ENCODE measurements around the gene POU2F1. TPM values are rescaled to one million over a fixed set of nuclear protein-coding genes. Genes with fewer than 3 reads are reported as not detected.
A peak's percentile ranks its signal among the peaks of the same experiment; 100 is the strongest.

The POU2F1 gene
- total and polyA plus RNA-seq, 9 donors: 4.5 to 6.9 (median 5.9) TPM

- H3K36me3 ChIP-seq (ENCODE audit: control insufficient read depth, insufficient read depth, low read length): no peaks in the 10 kb centered on the region
- WGBS (ENCODE audit: insufficient coverage): 67% methylated on average over 1 of the region's 6 CpGs
- no peak overlapping the region for H3K4me3 ChIP-seq (ENCODE audit: low read length)
- H3K27ac ChIP-seq (ENCODE audit: low read length): no peak overlapping the region
- no peak for DNase-seq
- H3K9me3 ChIP-seq (replicated peaks; ENCODE audit: control insufficient read depth, low read depth, low read length): no peaks in the 10 kb centered on the region
- peaks cover 8% of the 10 kb centered on the region for H3K27me3 ChIP-seq (ENCODE audit: control insufficient read depth, insufficient read depth, low read length)
- peaks cover 12% of the 10 kb centered on the region for H3K4me1 ChIP-seq (ENCODE audit: control insufficient read depth, insufficient read depth, low read length)
These were observed 213.6 kb downstream of the POU2F1 start for GRCh38 chr1:167434306-167434705.

GRCh38 chr1:167435484-167435883, 214.8 kb downstream of the POU2F1 start:
- no peaks in the 10 kb centered on the region for H3K36me3 ChIP-seq (ENCODE audit: control insufficient read depth, insufficient read depth, low read length)
- H3K27ac ChIP-seq (ENCODE audit: low read length): no peak overlapping the region
- H3K27me3 ChIP-seq (ENCODE audit: control insufficient read depth, insufficient read depth, low read length): peaks cover 18% of the 10 kb centered on the region
- H3K9me3 ChIP-seq (replicated peaks; ENCODE audit: control insufficient read depth, low read depth, low read length): no peaks in the 10 kb centered on the region
- H3K4me3 ChIP-seq (ENCODE audit: low read length): no peak overlapping the region
- 86% methylated on average over 2 of the region's 4 CpGs for WGBS (ENCODE audit: insufficient coverage)
- DNase-seq: no peak
- peaks cover 15% of the 10 kb centered on the region for H3K4me1 ChIP-seq (ENCODE audit: control insufficient read depth, insufficient read depth, low read length)

- Histone ChIP-seq H3K9me3 (replicated peaks; ENCODE audit: control insufficient read depth, low read depth, low read length) (no peaks in the 10 kb centered on the region), H3K36me3 (ENCODE audit: control insufficient read depth, insufficient read depth, low read length) (no peaks in the 10 kb centered on the region), H3K4me1 (ENCODE audit: control insufficient read depth, insufficient read depth, low read length) (peaks cover 5% of the 10 kb centered on the region), H3K27ac (ENCODE audit: low read length) (no peak overlapping the region), H3K27me3 (ENCODE audit: control insufficient read depth, insufficient read depth, low read length) (peaks cover 20% of the 10 kb centered on the region), H3K4me3 (ENCODE audit: low read length) (no peak overlapping the region)
- WGBS (ENCODE audit: insufficient coverage): 93% methylated on average over 4 of the region's 17 CpGs
- DNase-seq: no peak
These were observed 217.8 kb downstream of the POU2F1 start for GRCh38 chr1:167438171-167439138.

- H3K4me1 ChIP-seq (ENCODE audit: control insufficient read depth, insufficient read depth, low read length): peaks cover 5% of the 10 kb centered on the region
- H3K27ac ChIP-seq (ENCODE audit: low read length): no peak overlapping the region
- peak; percentile 55 for DNase-seq
- peaks cover 20% of the 10 kb centered on the region for H3K27me3 ChIP-seq (ENCODE audit: control insufficient read depth, insufficient read depth, low read length)
- H3K36me3 ChIP-seq (ENCODE audit: control insufficient read depth, insufficient read depth, low read length): no peaks in the 10 kb centered on the region
- WGBS (ENCODE audit: insufficient coverage): 2% methylated on average over 47 of the region's 49 CpGs
- no peaks in the 10 kb centered on the region for H3K9me3 ChIP-seq (replicated peaks; ENCODE audit: control insufficient read depth, low read depth, low read length)
- peak overlapping the region; percentile 27 for H3K4me3 ChIP-seq (ENCODE audit: low read length)
These were observed 218.8 kb downstream of the POU2F1 start for GRCh38 chr1:167439301-167439988.

- Histone ChIP-seq H3K4me1 (ENCODE audit: control insufficient read depth, insufficient read depth, low read length) (peaks cover 5% of the 10 kb centered on the region), H3K9me3 (replicated peaks; ENCODE audit: control insufficient read depth, low read depth, low read length) (no peaks in the 10 kb centered on the region), H3K36me3 (ENCODE audit: control insufficient read depth, insufficient read depth, low read length) (no peaks in the 10 kb centered on the region), H3K27ac (ENCODE audit: low read length) (no peak overlapping the region), H3K27me3 (ENCODE audit: control insufficient read depth, insufficient read depth, low read length) (peaks cover 20% of the 10 kb centered on the region), H3K4me3 (ENCODE audit: low read length) (no peak overlapping the region)
- WGBS (ENCODE audit: insufficient coverage): 90% methylated on average over 4 of the region's 4 CpGs
- no peak for DNase-seq
These were observed 219.7 kb downstream of the POU2F1 start for GRCh38 chr1:167440345-167440744.

- H3K9me3 ChIP-seq (replicated peaks; ENCODE audit: control insufficient read depth, low read depth, low read length): no peaks in the 10 kb centered on the region
- H3K27ac ChIP-seq (ENCODE audit: low read length): no peak overlapping the region
- peaks cover 18% of the 10 kb centered on the region for H3K27me3 ChIP-seq (ENCODE audit: control insufficient read depth, insufficient read depth, low read length)
- H3K4me1 ChIP-seq (ENCODE audit: control insufficient read depth, insufficient read depth, low read length): peaks cover 5% of the 10 kb centered on the region
- no peak for DNase-seq
- H3K4me3 ChIP-seq (ENCODE audit: low read length): no peak overlapping the region
- 86% methylated on average over 4 of the region's 8 CpGs for whole genome bisulfite sequencing (ENCODE audit: insufficient coverage)
- no peaks in the 10 kb centered on the region for H3K36me3 ChIP-seq (ENCODE audit: control insufficient read depth, insufficient read depth, low read length)
These were observed 220.1 kb downstream of the POU2F1 start for GRCh38 chr1:167440776-167441175.

- no peaks in the 10 kb centered on the region for H3K9me3 ChIP-seq (replicated peaks; ENCODE audit: control insufficient read depth, low read depth, low read length)
- peaks cover 5% of the 10 kb centered on the region for H3K4me1 ChIP-seq (ENCODE audit: control insufficient read depth, insufficient read depth, low read length)
- 79% methylated on average over 3 of the region's 3 CpGs for WGBS (ENCODE audit: insufficient coverage)
- no peaks in the 10 kb centered on the region for H3K36me3 ChIP-seq (ENCODE audit: control insufficient read depth, insufficient read depth, low read length)
- H3K27ac ChIP-seq (ENCODE audit: low read length): no peak overlapping the region
- H3K4me3 ChIP-seq (ENCODE audit: low read length): no peak overlapping the region
- H3K27me3 ChIP-seq (ENCODE audit: control insufficient read depth, insufficient read depth, low read length): peaks cover 18% of the 10 kb centered on the region
- DNase-seq: no peak
These were observed 220.5 kb downstream of the POU2F1 start for GRCh38 chr1:167441222-167441621.

GRCh38 chr1:167442142-167442848, 221.6 kb downstream of the POU2F1 start:
- no peaks in the 10 kb centered on the region for H3K9me3 ChIP-seq (replicated peaks; ENCODE audit: control insufficient read depth, low read depth, low read length)
- peak; percentile 79 for DNase-seq
- peaks cover 18% of the 10 kb centered on the region for H3K27me3 ChIP-seq (ENCODE audit: control insufficient read depth, insufficient read depth, low read length)
- no peak overlapping the region for H3K4me3 ChIP-seq (ENCODE audit: low read length)
- H3K4me1 ChIP-seq (ENCODE audit: control insufficient read depth, insufficient read depth, low read length): peaks cover 5% of the 10 kb centered on the region
- H3K27ac ChIP-seq (ENCODE audit: low read length): no peak overlapping the region
- no peaks in the 10 kb centered on the region for H3K36me3 ChIP-seq (ENCODE audit: control insufficient read depth, insufficient read depth, low read length)
- WGBS (ENCODE audit: insufficient coverage): 58% methylated on average over 10 of the region's 12 CpGs

GRCh38 chr1:167442854-167443565, 222.3 kb downstream of the POU2F1 start:
- DNase-seq: no peak
- 90% methylated on average over 5 of the region's 9 CpGs for WGBS (ENCODE audit: insufficient coverage)
- Histone ChIP-seq H3K4me3 (ENCODE audit: low read length) (no peak overlapping the region), H3K36me3 (ENCODE audit: control insufficient read depth, insufficient read depth, low read length) (no peaks in the 10 kb centered on the region), H3K4me1 (ENCODE audit: control insufficient read depth, insufficient read depth, low read length) (peaks cover 5% of the 10 kb centered on the region), H3K27me3 (ENCODE audit: control insufficient read depth, insufficient read depth, low read length) (peaks cover 18% of the 10 kb centered on the region), H3K27ac (ENCODE audit: low read length) (no peak overlapping the region), H3K9me3 (replicated peaks; ENCODE audit: control insufficient read depth, low read depth, low read length) (no peaks in the 10 kb centered on the region)
